SK-N-SH (cell line): ENCODE data around the gene DDIAS.
"Not testable (repeated sequence)": the region's sequence is repeated elsewhere in the genome, so short reads cannot be mapped to it uniquely, and the experiment has no call there.

Experiments used
- CHD2 ChIP-seq: fragments of 150-350 bp; IDR thresholded peaks from 2 replicates; pipeline ENCODE4 v1.6.1; 2018; ENCODE audit warnings: low read length; ENCODE audit not compliant: partially characterized antibody
- EZH2phosphoT487 ChIP-seq: fragments of 200-600 bp; sonication (generic); IDR thresholded peaks from 2 replicates; pipeline ENCODE4 v1.6.1; 2017; ENCODE audit warnings: low read depth, mixed run types, mild to moderate bottlenecking, antibody characterized with exemption, moderate library complexity, borderline replicate concordance
- FOSL2 ChIP-seq: IDR thresholded peaks from 2 replicates; pipeline ENCODE4 v1.4.0; 2012; ENCODE audit warnings: low read depth, mild to moderate bottlenecking, moderate library complexity, borderline replicate concordance
- JUND ChIP-seq: IDR thresholded peaks from 2 replicates; pipeline ENCODE4 v1.4.0; 2012
- PBX3 ChIP-seq: IDR thresholded peaks from 2 replicates; pipeline ENCODE4; 2012
- POLR2AphosphoS5 ChIP-seq: IDR thresholded peaks from 2 replicates; pipeline ENCODE4 v1.6.1; 2012; ENCODE audit warnings: low read depth, low read length
- RAD21 ChIP-seq: IDR thresholded peaks from 2 replicates; pipeline ENCODE4 v1.6.1; 2012; ENCODE audit warnings: mild to moderate bottlenecking, low read length
- TEAD4 ChIP-seq: IDR thresholded peaks from 2 replicates; pipeline ENCODE4 v1.4.0; 2012; ENCODE audit warnings: mild to moderate bottlenecking, borderline replicate concordance; ENCODE audit not compliant: insufficient read depth
- YY1 ChIP-seq: IDR thresholded peaks from 2 replicates; pipeline ENCODE4 v1.4.0; 2012; ENCODE audit warnings: low read depth, mild to moderate bottlenecking
- TF ChIP-seq, protein P1 (sequence below): fragments of 200-600 bp; sonication (generic); IDR thresholded peaks from 2 replicates; pipeline ENCODE4 v1.6.1; 2017; ENCODE audit warnings: antibody characterized with exemption, mild to moderate bottlenecking, moderate library complexity
- TF ChIP-seq, protein P2 (sequence below): IDR thresholded peaks from 2 replicates; pipeline ENCODE4 v1.6.1; 2012; ENCODE audit warnings: mild to moderate bottlenecking, low read depth, low read length, moderate library complexity

GRCh38 chr11:82854916-82855315, 46.6 kb upstream of the DDIAS start:
- not testable (repeated sequence) for TF ChIP-seq TEAD4, EZH2phosphoT487, RAD21, CHD2, JUND, FOSL2, YY1, PBX3, POLR2AphosphoS5
- TF ChIP-seq, protein P1, sequence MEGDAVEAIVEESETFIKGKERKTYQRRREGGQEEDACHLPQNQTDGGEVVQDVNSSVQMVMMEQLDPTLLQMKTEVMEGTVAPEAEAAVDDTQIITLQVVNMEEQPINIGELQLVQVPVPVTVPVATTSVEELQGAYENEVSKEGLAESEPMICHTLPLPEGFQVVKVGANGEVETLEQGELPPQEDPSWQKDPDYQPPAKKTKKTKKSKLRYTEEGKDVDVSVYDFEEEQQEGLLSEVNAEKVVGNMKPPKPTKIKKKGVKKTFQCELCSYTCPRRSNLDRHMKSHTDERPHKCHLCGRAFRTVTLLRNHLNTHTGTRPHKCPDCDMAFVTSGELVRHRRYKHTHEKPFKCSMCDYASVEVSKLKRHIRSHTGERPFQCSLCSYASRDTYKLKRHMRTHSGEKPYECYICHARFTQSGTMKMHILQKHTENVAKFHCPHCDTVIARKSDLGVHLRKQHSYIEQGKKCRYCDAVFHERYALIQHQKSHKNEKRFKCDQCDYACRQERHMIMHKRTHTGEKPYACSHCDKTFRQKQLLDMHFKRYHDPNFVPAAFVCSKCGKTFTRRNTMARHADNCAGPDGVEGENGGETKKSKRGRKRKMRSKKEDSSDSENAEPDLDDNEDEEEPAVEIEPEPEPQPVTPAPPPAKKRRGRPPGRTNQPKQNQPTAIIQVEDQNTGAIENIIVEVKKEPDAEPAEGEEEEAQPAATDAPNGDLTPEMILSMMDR: not testable (repeated sequence)
- TF ChIP-seq, protein P2, sequence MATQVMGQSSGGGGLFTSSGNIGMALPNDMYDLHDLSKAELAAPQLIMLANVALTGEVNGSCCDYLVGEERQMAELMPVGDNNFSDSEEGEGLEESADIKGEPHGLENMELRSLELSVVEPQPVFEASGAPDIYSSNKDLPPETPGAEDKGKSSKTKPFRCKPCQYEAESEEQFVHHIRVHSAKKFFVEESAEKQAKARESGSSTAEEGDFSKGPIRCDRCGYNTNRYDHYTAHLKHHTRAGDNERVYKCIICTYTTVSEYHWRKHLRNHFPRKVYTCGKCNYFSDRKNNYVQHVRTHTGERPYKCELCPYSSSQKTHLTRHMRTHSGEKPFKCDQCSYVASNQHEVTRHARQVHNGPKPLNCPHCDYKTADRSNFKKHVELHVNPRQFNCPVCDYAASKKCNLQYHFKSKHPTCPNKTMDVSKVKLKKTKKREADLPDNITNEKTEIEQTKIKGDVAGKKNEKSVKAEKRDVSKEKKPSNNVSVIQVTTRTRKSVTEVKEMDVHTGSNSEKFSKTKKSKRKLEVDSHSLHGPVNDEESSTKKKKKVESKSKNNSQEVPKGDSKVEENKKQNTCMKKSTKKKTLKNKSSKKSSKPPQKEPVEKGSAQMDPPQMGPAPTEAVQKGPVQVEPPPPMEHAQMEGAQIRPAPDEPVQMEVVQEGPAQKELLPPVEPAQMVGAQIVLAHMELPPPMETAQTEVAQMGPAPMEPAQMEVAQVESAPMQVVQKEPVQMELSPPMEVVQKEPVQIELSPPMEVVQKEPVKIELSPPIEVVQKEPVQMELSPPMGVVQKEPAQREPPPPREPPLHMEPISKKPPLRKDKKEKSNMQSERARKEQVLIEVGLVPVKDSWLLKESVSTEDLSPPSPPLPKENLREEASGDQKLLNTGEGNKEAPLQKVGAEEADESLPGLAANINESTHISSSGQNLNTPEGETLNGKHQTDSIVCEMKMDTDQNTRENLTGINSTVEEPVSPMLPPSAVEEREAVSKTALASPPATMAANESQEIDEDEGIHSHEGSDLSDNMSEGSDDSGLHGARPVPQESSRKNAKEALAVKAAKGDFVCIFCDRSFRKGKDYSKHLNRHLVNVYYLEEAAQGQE: not testable (repeated sequence)
